ENCODE measurements around the gene HMCN2.
"Not testable (repeated sequence)": the region's sequence is repeated elsewhere in the genome, so short reads cannot be mapped to it uniquely, and the experiment has no call there.

The HMCN2 gene

DNA sequence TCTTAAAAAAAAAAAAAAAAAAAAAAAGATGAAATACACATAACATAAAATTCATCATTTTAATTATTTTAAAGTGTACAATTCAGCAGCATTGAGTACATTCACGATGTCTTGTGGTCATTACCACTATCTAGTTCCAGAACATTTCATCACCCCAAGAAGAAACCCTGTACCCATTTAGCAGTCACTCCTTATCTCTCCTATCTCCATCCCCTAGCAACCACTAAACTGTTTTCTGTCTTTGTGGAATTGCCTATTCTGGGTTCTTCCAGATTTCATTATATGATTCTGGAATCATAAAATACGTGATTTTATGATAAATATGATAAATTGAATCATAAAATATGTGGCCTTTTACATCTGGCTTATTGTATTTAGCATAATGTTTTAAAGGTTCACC, 8.9 kb upstream of the HMCN2 start:
- H3K9ac ChIP-seq (ENCODE audit: low read depth, low read length): no peak overlapping the region
- H3K9me3 ChIP-seq (replicated peaks; ENCODE audit: low read length): no peaks in the 10 kb centered on the region
- H3K4me1 ChIP-seq (ENCODE audit: control insufficient read depth, insufficient read depth, low read length): no peaks in the 10 kb centered on the region
- H3K36me3 ChIP-seq (ENCODE audit: insufficient read depth, low read length): no peaks in the 10 kb centered on the region
- peaks cover 56% of the 10 kb centered on the region for H3K27me3 ChIP-seq (ENCODE audit: control insufficient read depth, insufficient read depth, low read length)
- no peak overlapping the region for H3K4me3 ChIP-seq (ENCODE audit: low read length)
- H3K4me2 ChIP-seq (ENCODE audit: low read length): no peak overlapping the region

GRCh38 chr9:130258137-130258536, 7.4 kb upstream of the HMCN2 start:
- H3K4me1 ChIP-seq (ENCODE audit: control insufficient read depth, insufficient read depth, low read length); H3K4me2 ChIP-seq (ENCODE audit: low read length); H3K4me3 ChIP-seq (ENCODE audit: low read length); H3K36me3 ChIP-seq (ENCODE audit: insufficient read depth, low read length); H3K9ac ChIP-seq (ENCODE audit: low read depth, low read length); H3K9me3 ChIP-seq (replicated peaks; ENCODE audit: low read length): not testable (repeated sequence)
- peaks cover 66% of the 10 kb centered on the region for H3K27me3 ChIP-seq (ENCODE audit: control insufficient read depth, insufficient read depth, low read length)

GRCh38 chr9:130259044-130259443, 6.5 kb upstream of the HMCN2 start:
- H3K9me3 ChIP-seq (replicated peaks; ENCODE audit: low read length): no peaks in the 10 kb centered on the region
- peaks cover 75% of the 10 kb centered on the region for H3K27me3 ChIP-seq (ENCODE audit: control insufficient read depth, insufficient read depth, low read length)
- H3K4me2 ChIP-seq (ENCODE audit: low read length): no peak overlapping the region
- H3K4me1 ChIP-seq (ENCODE audit: control insufficient read depth, insufficient read depth, low read length): peaks cover 7% of the 10 kb centered on the region
- H3K4me3 ChIP-seq (ENCODE audit: low read length): no peak overlapping the region
- H3K36me3 ChIP-seq (ENCODE audit: insufficient read depth, low read length): no peaks in the 10 kb centered on the region
- no peak overlapping the region for H3K9ac ChIP-seq (ENCODE audit: low read depth, low read length)

DNA sequence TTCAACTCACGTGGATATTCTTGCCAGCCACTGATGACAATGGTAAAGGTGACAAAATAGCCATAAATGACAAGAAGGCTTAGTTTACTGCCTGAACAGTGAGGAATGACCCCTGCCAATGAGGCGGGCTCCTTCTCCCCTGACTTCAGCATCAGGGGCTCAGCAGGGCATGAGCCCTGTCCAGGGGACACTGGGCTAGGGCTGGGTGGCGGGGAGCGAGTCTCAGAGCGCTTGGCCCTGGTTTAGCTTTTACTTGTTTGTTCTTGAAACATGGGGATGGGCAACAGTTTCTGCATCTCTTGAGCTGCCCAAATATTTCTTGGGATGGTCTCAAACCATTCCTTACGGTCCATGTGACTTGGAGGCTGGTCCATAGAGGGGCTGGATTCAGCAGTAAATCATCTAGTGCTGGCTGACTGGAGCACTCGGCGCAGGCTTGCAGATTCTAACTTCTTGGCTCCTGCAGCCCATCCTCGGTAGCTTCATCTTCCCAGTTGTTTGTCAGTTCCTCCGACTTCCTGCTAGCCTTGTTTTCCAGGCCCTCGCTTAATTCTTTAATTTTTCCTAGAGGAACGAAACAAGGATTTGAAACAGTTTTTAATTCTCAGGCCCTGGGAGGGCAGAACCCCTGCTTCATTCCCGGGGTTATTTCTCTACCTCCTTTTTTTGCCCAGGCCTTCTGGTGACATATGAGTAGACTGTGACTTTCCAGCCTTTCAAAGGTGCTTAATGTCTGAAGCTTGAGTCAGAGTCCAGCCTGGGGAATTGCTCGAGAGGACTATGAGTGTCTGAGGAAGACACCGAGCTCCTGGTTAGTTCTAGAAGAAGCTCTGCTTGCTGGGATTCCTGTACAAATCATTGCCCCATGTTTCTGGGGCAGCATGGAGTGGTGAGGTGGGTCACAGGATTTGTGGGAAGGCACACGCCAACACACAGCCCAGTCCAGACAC, 4.5 kb upstream of the HMCN2 start:
- Histone ChIP-seq H3K4me1 (ENCODE audit: control insufficient read depth, insufficient read depth, low read length) (peaks cover 16% of the 10 kb centered on the region), H3K9me3 (replicated peaks; ENCODE audit: low read length) (no peaks in the 10 kb centered on the region), H3K27me3 (ENCODE audit: control insufficient read depth, insufficient read depth, low read length) (peaks cover 88% of the 10 kb centered on the region), H3K9ac (ENCODE audit: low read depth, low read length) (no peak overlapping the region), H3K36me3 (ENCODE audit: insufficient read depth, low read length) (no peaks in the 10 kb centered on the region), H3K4me3 (ENCODE audit: low read length) (no peak overlapping the region), H3K4me2 (ENCODE audit: low read length) (no peak overlapping the region)

- H3K9ac ChIP-seq (ENCODE audit: low read depth, low read length): no peak overlapping the region
- H3K36me3 ChIP-seq (ENCODE audit: insufficient read depth, low read length): no peaks in the 10 kb centered on the region
- H3K4me3 ChIP-seq (ENCODE audit: low read length): no peak overlapping the region
- H3K9me3 ChIP-seq (replicated peaks; ENCODE audit: low read length): no peaks in the 10 kb centered on the region
- H3K27me3 ChIP-seq (ENCODE audit: control insufficient read depth, insufficient read depth, low read length): peaks cover 92% of the 10 kb centered on the region
- peaks cover 16% of the 10 kb centered on the region for H3K4me1 ChIP-seq (ENCODE audit: control insufficient read depth, insufficient read depth, low read length)
- no peak overlapping the region for H3K4me2 ChIP-seq (ENCODE audit: low read length)
Observed at GRCh38 chr9:130262061-130262745, 3.4 kb upstream of the HMCN2 start.

DNA sequence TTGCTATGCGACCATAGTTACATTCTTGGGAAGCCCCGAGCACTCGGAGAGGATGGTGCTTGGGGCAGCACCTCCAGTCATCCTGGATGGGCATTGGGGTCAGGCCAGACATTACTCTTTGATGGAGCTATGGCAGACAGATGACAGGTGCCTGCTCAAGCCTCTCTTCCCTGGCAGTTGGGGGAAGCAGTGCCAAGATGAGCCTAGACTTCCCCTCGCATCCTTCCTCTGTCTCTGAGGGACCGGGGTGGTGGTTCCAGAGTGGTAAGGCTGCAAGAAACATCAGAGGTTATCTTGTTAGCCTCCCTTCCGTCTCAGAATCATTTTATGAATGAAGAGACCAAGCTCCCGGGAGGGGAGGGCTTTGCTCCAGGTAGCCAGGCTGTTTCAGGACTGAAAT, 2.8 kb upstream of the HMCN2 start:
- no peaks in the 10 kb centered on the region for H3K9me3 ChIP-seq (replicated peaks; ENCODE audit: low read length)
- peaks cover 94% of the 10 kb centered on the region for H3K27me3 ChIP-seq (ENCODE audit: control insufficient read depth, insufficient read depth, low read length)
- no peak overlapping the region for H3K4me3 ChIP-seq (ENCODE audit: low read length)
- H3K4me2 ChIP-seq (ENCODE audit: low read length): no peak overlapping the region
- H3K9ac ChIP-seq (ENCODE audit: low read depth, low read length): no peak overlapping the region
- peaks cover 16% of the 10 kb centered on the region for H3K4me1 ChIP-seq (ENCODE audit: control insufficient read depth, insufficient read depth, low read length)
- no peaks in the 10 kb centered on the region for H3K36me3 ChIP-seq (ENCODE audit: insufficient read depth, low read length)

GRCh38 chr9:130263601-130264413, 1.8 kb upstream of the HMCN2 start:
- Histone ChIP-seq H3K4me1 (ENCODE audit: control insufficient read depth, insufficient read depth, low read length) (peaks cover 16% of the 10 kb centered on the region), H3K36me3 (ENCODE audit: insufficient read depth, low read length) (no peaks in the 10 kb centered on the region), H3K4me3 (ENCODE audit: low read length) (no peak overlapping the region), H3K9ac (ENCODE audit: low read depth, low read length) (no peak overlapping the region), H3K9me3 (replicated peaks; ENCODE audit: low read length) (no peaks in the 10 kb centered on the region), H3K4me2 (ENCODE audit: low read length) (no peak overlapping the region), H3K27me3 (ENCODE audit: control insufficient read depth, insufficient read depth, low read length) (peaks cover 97% of the 10 kb centered on the region)

DNA sequence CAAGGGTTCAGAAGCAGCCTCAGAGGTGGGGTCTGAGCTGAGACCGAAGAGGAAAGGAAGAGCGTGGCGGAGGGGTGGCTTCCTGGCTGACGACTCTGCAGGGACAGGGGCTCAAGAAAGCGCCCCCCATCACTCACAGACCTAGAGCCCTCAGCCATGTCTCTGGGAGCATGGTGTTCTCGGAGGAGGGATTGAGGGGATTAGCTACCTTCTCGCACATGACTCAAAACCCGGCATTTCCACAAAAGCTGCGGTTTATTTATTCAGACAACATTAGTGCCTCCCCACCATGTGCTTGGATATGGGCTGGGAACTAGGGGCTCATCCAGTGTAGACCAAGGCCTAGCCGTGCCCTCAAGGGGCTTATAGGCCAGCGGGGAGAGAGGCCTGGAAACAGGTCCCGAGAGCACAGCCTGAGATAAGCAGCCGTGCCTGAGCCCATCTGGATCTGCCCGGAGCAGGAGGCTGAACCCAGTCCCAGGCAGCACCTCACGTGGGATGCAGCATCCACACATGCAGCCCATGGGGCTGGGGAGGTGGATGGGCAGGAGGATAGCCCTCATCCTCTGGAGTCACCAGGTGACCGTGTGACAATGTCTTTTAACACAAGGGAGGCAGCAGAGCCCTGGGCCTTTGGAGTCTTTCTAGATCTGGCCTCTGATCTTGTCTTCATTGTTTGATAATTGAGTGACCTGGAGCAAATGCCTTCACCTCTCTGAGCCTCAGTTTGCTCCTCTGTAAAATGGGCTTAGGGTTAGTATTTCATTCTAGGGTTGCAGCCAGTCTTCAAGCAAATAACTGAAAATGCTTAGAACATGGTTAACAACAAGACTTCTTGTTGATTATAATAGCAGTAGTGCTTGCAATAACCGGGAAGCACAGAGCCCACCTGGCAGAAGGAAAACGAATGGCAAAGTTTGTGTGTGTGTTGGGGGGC, 878 bp upstream of the HMCN2 start:
- Histone ChIP-seq H3K36me3 (ENCODE audit: insufficient read depth, low read length) (no peaks in the 10 kb centered on the region), H3K4me1 (ENCODE audit: control insufficient read depth, insufficient read depth, low read length) (peaks cover 16% of the 10 kb centered on the region), H3K9ac (ENCODE audit: low read depth, low read length) (no peak overlapping the region), H3K9me3 (replicated peaks; ENCODE audit: low read length) (no peaks in the 10 kb centered on the region), H3K27me3 (ENCODE audit: control insufficient read depth, insufficient read depth, low read length) (peaks cover 95% of the 10 kb centered on the region), H3K4me2 (ENCODE audit: low read length) (no peak overlapping the region), H3K4me3 (ENCODE audit: low read length) (no peak overlapping the region)

GRCh38 chr9:130266236-130267098, 907 bp downstream of the HMCN2 start:
- Histone ChIP-seq H3K4me2 (ENCODE audit: low read length) (no peak overlapping the region), H3K9me3 (replicated peaks; ENCODE audit: low read length) (no peaks in the 10 kb centered on the region), H3K9ac (ENCODE audit: low read depth, low read length) (no peak overlapping the region), H3K27me3 (ENCODE audit: control insufficient read depth, insufficient read depth, low read length) (peaks cover 93% of the 10 kb centered on the region), H3K4me1 (ENCODE audit: control insufficient read depth, insufficient read depth, low read length) (peaks cover 16% of the 10 kb centered on the region), H3K4me3 (ENCODE audit: low read length) (no peak overlapping the region), H3K36me3 (ENCODE audit: insufficient read depth, low read length) (no peaks in the 10 kb centered on the region)

- H3K4me3 ChIP-seq (ENCODE audit: low read length): no peak overlapping the region
- no peak overlapping the region for H3K9ac ChIP-seq (ENCODE audit: low read depth, low read length)
- H3K36me3 ChIP-seq (ENCODE audit: insufficient read depth, low read length): no peaks in the 10 kb centered on the region
- H3K27me3 ChIP-seq (ENCODE audit: control insufficient read depth, insufficient read depth, low read length): peaks cover 90% of the 10 kb centered on the region
- peaks cover 16% of the 10 kb centered on the region for H3K4me1 ChIP-seq (ENCODE audit: control insufficient read depth, insufficient read depth, low read length)
- no peaks in the 10 kb centered on the region for H3K9me3 ChIP-seq (replicated peaks; ENCODE audit: low read length)
- H3K4me2 ChIP-seq (ENCODE audit: low read length): no peak overlapping the region
Observed at GRCh38 chr9:130267930-130268329, 2.4 kb downstream of the HMCN2 start.
